NCI-H82 treated with DMSO at 0.1 percent for 48 hours (cell line): ENCODE data around the gene USP15.
"Not testable (repeated sequence)": the region's sequence is repeated elsewhere in the genome, so short reads cannot be mapped to it uniquely, and the experiment has no call there.

ENCODE experiments used
- DNase-seq: peaks from one replicate; lab custom pipeline; 2025; ENCODE audit not compliant: unreplicated experiment; lab: John Stamatoyannopoulos, UW

USP15 gene

DNA sequence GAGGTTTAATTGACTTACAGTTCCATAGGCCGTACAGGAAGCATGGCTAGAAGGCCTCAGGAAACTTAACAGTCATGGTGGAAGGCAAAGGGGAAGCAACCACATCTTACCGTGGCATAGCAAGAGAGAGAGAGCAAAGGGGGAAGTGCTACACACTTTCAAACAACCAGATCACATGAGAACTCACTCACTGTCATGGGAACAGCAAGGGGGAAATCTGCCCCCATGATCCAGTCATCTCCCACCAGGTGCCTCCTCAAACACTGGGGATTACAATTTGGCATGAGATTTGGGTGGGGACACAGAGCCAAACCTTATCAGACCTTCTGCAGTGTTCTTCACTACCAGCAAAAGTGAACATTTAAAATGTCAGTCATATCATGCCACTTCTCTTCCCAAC, 58.9 kb downstream of the USP15 start:
- DNase-seq = no peak

DNA sequence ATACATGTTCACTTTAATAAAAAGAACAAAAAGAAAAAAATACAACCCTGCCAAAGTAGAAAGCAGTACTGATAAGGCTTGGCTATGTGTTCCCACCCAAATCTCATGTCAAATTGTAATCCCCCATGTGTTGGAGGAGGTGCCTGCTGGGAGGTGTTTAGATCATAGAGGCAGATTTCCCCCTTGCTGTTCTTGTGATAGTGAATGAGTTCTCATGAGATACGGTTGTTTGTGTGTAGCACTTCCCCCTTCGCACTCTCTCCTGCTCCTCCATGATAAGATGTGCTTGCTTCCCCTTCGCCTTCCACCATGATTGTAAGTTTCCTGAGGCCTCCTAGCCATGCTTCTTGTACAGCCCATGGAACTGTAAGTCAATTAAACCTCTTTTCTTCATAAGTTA, 59.9 kb downstream of the USP15 start:
- no peak for DNase-seq

DNA sequence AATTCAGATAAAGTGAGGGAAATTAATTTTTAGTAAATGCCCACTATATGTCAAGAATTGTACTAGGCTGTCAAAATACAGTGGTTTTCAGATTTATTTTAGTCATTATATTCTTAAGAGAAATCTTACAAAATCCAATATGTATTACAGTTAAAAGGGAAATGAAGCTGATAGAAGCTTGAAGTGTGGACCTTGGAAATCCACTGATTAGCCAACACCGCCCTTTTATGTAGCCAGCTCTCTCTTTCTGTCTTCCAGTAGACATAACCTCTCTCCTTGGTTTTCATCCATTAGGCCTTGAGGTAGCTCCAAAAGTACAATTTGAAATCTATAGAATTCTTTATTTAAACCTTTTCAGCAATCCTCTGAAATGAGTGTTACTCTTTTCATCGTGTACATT, 63.2 kb downstream of the USP15 start:
- no peak for DNase-seq

DNA sequence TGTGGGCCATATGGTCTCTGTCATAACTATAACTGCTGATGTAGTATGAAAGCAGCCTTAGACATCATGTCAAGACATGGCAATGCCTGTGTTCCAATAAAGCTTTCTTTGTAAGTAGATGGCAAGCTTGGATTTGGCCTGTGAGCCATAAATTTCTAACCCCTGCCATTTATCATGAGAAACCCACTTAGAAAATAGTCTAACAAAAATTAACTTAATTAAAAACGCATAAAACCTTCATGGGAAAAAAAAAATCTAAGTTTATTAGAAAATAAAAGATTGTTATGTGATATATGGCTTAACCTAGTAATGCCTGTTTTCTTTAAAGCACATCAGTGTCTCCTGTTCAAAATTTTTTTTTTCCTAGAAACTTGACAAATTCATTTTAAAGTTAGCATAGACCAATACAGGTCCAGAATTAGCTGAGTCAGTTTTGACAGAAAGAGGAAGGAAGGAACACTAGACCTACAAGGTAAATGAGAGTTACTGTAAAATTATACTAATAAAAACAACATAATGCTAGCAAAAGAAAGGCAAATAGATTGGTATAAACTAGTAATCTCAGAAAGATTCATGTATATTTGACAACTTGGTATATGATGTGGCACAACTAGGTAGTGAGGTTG, 68.2 kb downstream of the USP15 start:
- no peak for DNase-seq

DNA sequence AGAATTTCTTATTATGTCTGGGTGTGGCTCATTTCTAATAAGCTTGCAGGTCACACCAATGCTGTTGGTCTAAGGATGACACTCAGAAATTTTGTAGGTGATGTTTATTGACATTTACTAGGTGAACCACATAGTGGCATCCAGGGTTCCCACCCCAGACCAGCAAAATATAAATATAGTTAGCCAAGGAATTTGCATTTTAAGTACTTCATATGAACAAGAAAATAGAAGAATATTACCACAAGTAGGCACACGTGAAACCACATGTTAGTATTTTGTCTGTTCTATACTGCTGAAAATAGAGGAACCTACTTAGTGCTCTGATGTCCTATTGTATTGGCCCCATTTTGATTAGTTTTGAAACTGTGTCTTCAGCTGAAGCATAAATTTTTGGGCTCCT, 71.1 kb downstream of the USP15 start:
- no peak for DNase-seq

DNA sequence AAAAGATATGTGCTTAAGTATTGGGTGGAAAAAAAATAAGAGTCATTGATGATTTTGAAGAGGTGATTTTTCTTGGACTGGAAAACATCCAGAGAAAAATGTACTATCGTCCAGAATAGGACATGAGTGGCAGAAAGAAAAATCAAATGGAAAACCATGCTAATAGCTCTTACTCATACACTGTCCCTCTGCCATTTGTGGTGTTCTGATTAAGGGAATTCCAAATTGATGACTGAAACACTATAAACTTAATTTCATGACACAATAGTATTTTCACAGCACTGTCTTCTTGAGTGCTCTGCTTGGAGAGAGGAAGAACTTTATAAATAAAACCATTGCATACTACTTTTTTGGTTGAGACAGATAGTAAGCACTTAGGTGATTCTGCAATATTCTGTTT, 72.4 kb downstream of the USP15 start:
- DNase-seq = no peak

DNA sequence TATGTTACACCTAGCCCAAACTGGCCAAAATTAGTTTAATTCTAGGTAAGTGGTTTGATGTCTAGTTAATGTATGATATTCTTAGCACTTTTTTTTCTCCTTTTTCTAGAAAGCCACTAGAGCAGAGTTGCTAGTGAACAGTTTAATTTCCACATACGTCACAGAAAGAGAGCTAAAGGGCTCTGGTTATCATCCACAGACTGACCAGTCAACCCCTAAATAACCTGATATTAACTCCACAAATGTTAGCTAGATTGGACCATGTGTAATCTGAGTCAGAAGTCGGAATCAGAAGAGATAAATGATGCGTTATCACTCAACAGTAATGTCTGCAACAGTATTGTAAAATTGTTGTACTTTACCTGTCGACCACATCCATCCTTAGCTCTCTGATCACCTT, 74.9 kb downstream of the USP15 start:
- no peak for DNase-seq

DNA sequence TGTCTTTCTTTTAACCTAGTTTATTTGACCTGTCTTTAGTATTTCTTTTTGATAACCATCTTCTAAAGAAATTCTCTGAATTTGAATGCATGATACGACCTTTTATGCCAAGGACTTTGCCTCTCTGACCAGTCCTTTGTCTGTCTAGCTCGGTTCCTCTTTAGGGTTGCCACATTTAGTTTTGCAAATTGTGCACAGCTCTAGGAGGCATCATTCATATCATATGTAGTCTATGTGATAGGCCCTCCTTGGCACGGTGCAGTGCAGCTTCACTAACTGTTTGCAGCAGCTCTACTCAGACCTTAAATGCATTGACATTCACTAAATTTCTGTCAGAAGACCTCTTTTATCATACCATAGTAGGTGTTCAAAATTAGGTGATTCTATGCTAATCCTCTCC, 75.6 kb downstream of the USP15 start:
- DNase-seq = no peak

DNA sequence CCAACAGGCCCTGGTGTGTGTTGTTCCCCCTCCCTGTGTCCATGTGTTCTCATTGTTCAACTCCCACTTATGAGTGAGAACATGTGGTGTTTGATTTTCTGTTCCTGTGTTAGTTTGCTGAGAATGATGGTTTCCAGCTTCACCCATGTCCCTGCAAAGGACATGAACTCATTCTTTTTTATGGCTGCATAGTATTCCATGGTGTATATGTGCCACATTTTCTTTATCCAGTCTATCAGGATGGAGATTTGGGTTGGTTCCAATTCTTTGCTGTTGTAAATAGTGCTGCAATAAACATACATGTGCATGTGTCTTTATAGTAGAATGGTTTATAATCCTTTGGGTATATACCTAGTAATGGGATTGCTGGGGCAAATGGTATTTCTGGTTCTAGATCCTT, 77.4 kb downstream of the USP15 start:
- DNase-seq = not testable (repeated sequence)

DNA sequence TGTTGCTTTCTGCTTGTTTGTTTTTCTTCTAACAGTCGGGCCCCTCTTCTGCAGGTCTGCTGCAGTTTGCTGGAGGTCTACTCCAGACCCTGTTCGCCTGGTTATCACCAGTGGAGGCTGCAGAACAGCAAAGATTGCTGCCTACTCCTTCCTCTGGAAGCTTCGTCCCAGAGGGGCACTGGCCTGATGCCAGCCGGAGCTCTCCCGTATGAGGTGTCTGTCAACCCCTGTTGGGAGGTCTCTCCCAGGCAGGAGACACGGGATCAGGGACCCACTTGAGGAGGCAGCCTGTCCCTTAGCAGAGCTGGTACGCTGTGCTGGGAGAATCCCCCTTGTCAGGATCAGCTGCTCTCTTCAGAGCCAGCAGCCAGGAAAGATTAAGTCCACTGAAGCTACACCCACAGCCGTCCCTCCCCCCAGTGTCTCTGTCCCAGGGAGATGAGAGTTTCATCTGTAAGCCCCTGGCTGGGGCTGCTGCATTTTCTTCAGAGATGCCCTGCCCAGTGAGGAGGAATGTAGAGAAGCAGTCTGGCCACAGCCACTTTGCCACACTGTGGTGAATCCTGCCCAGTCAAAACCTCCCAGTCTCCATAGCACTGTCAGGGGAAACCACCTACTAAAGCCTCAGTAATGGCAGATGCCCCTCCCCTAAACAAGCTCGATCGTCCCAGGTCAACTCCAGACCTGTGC, 82.6 kb downstream of the USP15 start:
- DNase-seq = not testable (repeated sequence)

DNA sequence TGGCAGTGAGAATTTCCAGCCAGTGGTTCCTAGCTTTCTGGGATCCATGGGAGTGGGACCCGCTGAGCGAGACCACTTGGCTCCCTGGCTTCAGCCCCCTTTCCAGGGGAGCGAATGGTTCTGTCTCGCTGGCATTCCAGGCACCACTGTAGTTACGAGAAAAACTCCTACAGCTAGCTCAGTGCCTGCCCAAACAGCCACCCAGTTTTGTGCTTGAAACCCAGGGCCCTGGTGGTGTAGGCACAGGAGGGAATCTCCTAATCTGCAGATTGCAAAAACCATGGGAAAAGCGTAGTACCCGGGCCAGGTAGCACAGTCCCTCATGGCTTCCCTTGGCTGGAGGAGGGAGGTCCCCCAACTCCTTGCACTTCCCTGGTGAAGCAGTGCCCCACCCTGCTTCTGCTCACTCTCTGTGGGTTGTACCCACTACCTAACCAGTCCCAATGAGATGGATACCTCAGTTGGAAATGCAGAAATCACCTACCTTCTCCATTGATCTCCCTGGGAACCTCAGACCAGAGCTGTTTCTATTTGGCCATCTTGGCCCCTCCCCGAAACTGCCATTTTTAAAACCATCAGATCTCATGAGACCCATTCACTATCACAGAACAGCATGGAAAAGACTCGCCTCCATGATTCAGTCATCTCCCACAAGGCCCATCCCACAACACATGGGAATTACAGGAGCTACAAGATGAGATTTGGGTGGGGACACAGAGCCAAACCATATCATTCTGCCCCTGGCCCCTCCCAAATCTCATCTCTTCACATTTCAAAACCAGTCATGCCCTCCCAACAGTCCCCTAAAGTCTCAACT, 83.3 kb downstream of the USP15 start:
- not testable (repeated sequence) for DNase-seq

DNA sequence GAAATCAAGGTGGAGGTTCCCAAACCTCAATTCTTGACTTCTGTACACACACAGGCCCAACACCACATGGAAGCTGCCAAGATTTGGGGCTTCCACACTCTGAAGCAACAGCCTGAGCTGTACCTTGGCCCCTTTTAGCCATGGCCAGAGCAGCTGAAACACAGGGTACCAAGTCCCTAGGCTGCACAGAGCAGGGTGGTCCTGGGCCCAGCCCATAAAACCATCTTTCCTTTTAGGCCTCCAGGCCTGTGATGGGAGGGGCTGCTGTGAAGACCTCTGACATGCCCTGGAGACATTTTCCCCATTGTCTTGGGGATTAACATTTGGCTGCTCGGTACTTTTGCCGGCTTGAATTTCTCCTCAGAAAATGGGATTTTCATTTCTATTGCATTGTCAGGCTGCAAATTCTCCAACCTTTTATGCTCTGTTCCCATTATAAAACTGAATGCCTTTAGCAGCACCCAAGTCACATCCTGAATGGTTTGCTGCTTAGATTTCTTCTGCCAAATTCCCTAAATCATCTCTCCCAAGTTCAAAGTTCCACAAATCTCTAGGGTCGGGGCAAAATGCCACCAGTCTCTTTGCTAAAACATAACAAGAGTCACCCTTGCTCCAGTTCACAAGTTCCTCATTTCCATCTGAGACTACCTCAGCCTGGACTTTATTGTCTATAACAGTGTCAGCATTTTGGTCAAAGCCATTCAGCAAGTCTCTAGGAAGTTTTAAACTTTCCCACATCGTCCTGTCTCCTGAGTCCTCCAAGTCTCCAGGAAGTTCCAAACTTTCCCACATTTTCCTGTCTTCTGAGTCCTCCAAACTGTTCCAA, 84.7 kb downstream of the USP15 start:
- not testable (repeated sequence) for DNase-seq

DNA sequence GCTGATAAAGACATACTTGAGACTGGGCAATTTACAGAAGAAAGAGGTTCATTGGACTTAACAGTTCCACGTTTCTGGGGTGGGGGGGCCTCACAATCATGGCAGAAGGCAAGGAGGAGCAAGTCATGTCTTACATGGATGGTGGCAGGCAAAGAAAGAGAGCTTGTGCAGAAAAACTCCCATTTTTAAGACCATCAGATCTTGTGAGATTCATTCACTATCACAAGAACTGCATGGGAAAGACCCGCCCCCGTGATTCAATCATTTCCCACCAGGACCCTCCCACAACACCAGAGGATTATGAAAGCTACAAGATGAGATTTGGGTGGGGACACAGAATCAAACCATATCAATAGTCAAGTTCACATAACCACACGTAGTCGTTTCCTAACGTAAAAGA, 85.5 kb downstream of the USP15 start:
- DNase-seq = no peak

DNA sequence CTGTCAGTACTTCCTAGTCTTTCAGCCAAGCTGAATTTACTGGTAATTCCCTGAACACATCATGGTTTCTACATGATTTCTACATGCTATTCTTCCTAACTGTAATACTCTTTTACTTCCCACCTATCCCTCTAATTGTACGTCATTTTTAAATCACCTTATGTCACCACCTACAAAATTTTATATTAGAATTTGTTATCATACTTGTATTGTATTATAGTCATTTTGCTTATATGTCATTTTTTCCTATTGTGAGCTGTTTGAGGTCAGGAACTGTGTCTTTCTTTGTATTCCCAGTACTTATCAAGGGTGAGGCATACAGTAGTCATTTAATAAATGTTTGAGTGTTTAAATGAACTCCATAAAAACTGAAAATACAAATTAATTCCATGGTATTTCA, 86.6 kb downstream of the USP15 start:
- DNase-seq = no peak

DNA sequence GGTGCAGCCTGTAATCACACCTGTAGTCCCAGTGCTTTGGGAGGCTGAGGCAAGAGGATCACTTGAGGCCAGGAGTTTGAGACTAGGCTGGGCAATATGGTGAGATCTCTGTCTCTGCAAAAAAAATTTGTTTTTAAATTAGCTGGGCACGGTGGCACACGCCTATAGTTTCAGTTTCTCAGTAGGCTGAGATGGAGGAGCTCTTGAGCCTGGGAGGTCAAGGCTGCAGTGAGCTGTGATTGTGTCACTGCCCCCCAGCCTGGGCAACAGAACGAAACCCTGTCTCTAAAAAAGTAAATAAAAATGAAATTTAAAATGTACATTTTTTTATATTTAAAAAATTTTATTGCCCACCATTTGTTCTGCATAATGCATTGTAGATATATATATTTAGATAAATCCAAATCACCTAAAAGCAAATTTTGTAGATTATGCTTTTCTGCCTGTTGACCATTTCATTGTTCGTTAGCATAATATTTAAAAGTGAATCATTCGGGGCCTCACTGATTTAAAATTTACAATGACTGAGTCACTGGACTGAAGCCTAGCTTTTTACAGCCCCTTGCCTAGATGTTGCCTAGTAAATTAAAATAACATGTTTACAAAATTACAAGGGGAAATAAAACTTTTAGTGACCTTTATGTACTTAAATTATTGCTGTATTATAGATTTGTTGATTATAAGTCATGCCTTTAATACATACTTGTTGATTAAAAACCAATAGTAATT, 87.9 kb downstream of the USP15 start:
- no peak for DNase-seq

DNA sequence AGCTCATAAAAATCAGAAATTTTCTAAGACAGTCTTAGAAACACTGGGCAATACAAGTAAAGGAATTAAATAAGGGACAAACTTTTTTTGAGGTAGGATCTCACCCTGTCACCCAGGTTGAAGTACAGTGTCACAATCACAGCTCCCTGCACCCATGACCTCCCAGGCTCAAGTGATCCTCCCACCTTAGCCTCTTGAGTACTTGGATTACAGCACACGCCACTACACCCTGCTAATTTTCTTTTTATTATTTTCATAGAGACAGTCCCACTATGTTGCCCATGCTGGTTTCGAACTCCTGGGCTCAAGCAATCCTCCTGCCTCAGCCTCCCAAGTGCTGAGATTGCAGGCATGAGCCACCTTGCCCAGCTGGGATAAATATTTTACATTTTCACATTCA, 90.3 kb downstream of the USP15 start:
- no peak for DNase-seq

DNA sequence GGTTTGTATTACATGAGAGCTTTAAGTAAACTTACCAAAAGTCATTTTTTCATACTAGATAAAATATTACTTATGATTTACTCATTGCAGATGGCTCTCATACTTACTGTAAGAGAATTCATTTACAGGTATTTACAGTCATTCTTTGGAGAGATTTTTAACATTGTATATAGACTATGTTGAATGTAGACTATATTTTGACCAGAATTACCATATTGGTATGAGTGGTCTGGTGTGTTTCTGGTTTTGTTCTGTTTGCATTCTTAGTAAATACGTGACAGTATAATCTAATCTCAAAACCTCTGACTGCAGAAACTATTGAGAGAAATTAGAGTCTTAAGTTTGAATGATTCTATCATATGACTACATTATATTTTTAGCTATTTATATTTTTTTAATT, 91.1 kb downstream of the USP15 start:
- no peak for DNase-seq

DNA sequence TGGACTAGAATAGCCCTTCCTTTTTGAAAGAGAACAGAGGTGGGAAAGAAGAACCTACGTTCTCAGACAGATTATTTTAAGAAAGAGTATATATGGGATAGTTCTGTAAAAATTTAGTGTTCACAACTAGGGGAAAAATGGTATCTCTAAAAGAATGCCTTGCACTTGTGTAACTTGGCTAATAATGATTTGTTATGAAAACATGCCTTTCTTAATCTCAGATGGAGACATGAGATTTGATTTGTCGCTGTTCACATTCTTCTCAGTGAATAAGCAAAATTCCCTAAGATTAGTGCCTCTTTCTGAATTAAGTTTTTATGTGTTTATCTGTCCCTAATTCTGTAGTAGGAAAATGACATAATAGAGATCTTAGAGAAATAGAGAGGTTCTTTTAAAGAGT, 100.8 kb downstream of the USP15 start:
- DNase-seq = no peak

DNA sequence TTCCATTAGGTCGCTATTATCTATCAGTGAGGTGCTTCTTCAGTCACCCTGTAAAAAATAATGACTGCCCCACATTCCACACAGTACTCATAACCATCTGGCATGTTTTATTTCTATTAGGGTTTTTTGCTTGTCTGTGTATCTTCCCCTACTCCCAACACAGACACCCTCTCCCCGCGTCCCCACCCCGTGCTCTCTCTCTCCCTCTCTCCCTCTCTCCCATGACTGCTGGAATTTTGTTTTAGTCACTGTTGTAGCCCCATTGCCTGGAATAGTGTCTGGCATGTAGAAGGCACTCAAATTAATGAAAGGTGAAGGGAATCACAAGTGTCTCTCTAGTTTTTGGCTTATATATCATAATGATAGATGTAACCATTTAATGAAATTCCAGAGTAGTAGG, 103.3 kb downstream of the USP15 start:
- DNase-seq = no peak

DNA sequence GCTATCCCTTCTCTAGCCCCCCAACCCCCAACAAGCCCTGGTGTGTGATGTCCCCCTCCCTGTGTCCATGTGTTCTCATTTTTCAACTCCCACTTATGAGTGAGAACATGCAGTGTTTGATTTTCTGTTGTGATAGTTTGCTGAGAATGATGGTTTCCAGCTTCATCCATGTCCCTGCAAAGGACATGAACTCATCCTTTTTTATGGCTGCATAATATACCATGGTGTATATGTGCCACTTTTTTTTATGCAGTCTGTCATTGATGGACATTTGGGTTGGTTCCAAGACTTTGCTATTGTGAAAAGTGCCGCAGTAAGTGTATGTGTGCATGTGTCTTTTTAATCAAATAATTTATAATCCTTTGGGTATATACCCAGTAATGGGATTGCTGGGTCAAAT, 104.5 kb downstream of the USP15 start:
- DNase-seq = not testable (repeated sequence)

DNA sequence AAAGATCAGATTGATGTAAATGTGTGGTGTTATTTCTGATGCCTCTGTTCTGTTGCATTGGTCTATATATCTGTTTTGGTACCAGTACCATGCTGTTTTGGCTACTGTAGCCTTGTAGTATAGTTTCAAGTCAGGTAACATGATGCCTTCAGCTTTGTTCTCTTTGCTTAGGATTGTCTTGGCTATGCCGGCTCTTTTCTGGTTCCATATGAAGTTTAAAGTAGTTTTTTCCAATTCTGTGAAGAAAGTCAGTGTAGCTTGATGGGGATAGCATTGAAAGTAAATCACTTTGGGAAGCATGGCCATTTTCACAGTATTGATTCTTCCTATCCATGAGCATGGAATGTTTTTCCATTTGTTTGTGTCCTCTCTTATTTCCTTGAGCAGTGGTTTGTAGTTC, 105.6 kb downstream of the USP15 start:
- not testable (repeated sequence) for DNase-seq
